DOHH2 (cell line): ENCODE data around the gene TLK2.

Experiments
- H3F3A ChIP-seq: fragments of 200-600 bp; sonication (generic), shearing (Covaris generic); 2 replicates; pipeline ENCODE4 v1.6.0; 2016; ENCODE audit warnings: antibody characterized with exemption, mild to moderate bottlenecking; ENCODE audit not compliant: control insufficient read depth, insufficient read depth
- H3K27ac ChIP-seq: fragments of 200-600 bp; sonication (generic); 2 replicates; pipeline ENCODE4 v1.5.1; 2014; ENCODE audit warnings: low read depth, mild to moderate bottlenecking, low read length, moderate library complexity
- H3K27me3 ChIP-seq: fragments of 200-600 bp; sonication (generic); 2 replicates; pipeline ENCODE4 v1.6.1; 2014; ENCODE audit warnings: mild to moderate bottlenecking, low read length, mixed read lengths; ENCODE audit not compliant: control insufficient read depth
- H3K36me3 ChIP-seq: fragments of 200-600 bp; sonication (generic); 2 replicates; pipeline ENCODE4 v1.6.1; 2014; ENCODE audit warnings: mild to moderate bottlenecking, low read length, moderate library complexity, mixed read lengths; ENCODE audit not compliant: control insufficient read depth
- H3K4me1 ChIP-seq: fragments of 200-600 bp; sonication (generic); 2 replicates; pipeline ENCODE4 v1.6.1; 2014; ENCODE audit warnings: mild to moderate bottlenecking, low read length, mixed read lengths; ENCODE audit not compliant: control insufficient read depth
- H3K4me2 ChIP-seq: fragments of 200-600 bp; sonication (generic); 2 replicates; pipeline ENCODE4 v1.6.0; 2014; ENCODE audit warnings: mild to moderate bottlenecking, low read length, moderate library complexity
- H3K4me3 ChIP-seq: fragments of 200-600 bp; sonication (generic); 2 replicates; pipeline ENCODE4 v1.5.1; 2014; ENCODE audit warnings: mild to moderate bottlenecking, low read length, mixed read lengths
- H3K79me2 ChIP-seq: fragments of 200-600 bp; sonication (generic); 2 replicates; pipeline ENCODE4 v1.6.1; 2014; ENCODE audit warnings: mild to moderate bottlenecking, low read length, mixed read lengths; ENCODE audit not compliant: control insufficient read depth
- H3K9me2 ChIP-seq: fragments of 200-600 bp; sonication (generic); replicated peaks from 2 replicates; pipeline ENCODE4 v1.6.1; 2014; ENCODE audit warnings: mild to moderate bottlenecking, low read length, mixed read lengths; ENCODE audit not compliant: control insufficient read depth
- H3K9me3 ChIP-seq: fragments of 200-600 bp; sonication (generic); 2 replicates; pipeline ENCODE4 v1.6.1; 2014; ENCODE audit warnings: antibody characterized with exemption, low read length, mixed read lengths; ENCODE audit not compliant: control insufficient read depth, insufficient read depth
- H4K20me1 ChIP-seq: fragments of 200-600 bp; sonication (generic); 2 replicates; pipeline ENCODE4 v1.6.0; 2014; ENCODE audit warnings: low read depth, mild to moderate bottlenecking, antibody characterized with exemption, low read length, moderate library complexity; ENCODE audit not compliant: control insufficient read depth, insufficient read depth
- CTCF ChIP-seq: fragments of 200-600 bp; sonication (generic); IDR thresholded peaks from one replicate; pipeline ENCODE4 v1.5.1; 2014; ENCODE audit warnings: antibody characterized with exemption, mild to moderate bottlenecking, low read depth, low read length; ENCODE audit not compliant: poor library complexity, severe bottlenecking
- EZH2phosphoT487 ChIP-seq: fragments of 200-600 bp; sonication (generic); IDR thresholded peaks from 2 replicates; pipeline ENCODE4 v1.6.1; 2017; ENCODE audit warnings: borderline replicate concordance, mild to moderate bottlenecking, antibody characterized with exemption, low read length, moderate library complexity, mixed read lengths

TLK2 gene

GRCh38 chr17:62562656-62563055, 84.0 kb downstream of the TLK2 start:
- no peak overlapping the region for H3K4me3 ChIP-seq
- no peak for TF ChIP-seq EZH2phosphoT487
- TF ChIP-seq CTCF: no peak
- H3F3A ChIP-seq: 0 out of 2 replicates have a peak, but pooled peaks cover 2% of the 10 kb centered on the region
- H3K27ac ChIP-seq: no peak overlapping the region
- no peaks in the 10 kb centered on the region for H3K9me3 ChIP-seq
- no peaks in the 10 kb centered on the region for H3K27me3 ChIP-seq
- no peaks in the 10 kb centered on the region for H3K9me2 ChIP-seq
- no peaks in the 10 kb centered on the region for H3K4me1 ChIP-seq
- no peaks in the 10 kb centered on the region for H4K20me1 ChIP-seq
- H3K79me2 ChIP-seq: no peaks in the 10 kb centered on the region
- peaks cover 53% of the 10 kb centered on the region for H3K36me3 ChIP-seq
- H3K4me2 ChIP-seq: no peak overlapping the region

- Histone ChIP-seq H3K27me3 (no peaks in the 10 kb centered on the region), H4K20me1 (no peaks in the 10 kb centered on the region), H3F3A (0 out of 2 replicates have a peak, but pooled peaks cover 2% of the 10 kb centered on the region), H3K27ac (no peak overlapping the region), H3K4me1 (no peaks in the 10 kb centered on the region), H3K9me2 (no peaks in the 10 kb centered on the region), H3K79me2 (no peaks in the 10 kb centered on the region), H3K36me3 (peaks cover 59% of the 10 kb centered on the region), H3K4me3 (no peak overlapping the region), H3K4me2 (no peak overlapping the region), H3K9me3 (no peaks in the 10 kb centered on the region)
- TF ChIP-seq CTCF (no peak), EZH2phosphoT487 (no peak)
Observed at GRCh38 chr17:62565817-62566216, 87.2 kb downstream of the TLK2 start.

GRCh38 chr17:62566996-62567578, 88.5 kb downstream of the TLK2 start:
- Histone ChIP-seq H3K27ac (no peak overlapping the region), H3K4me1 (no peaks in the 10 kb centered on the region), H3K4me2 (no peak overlapping the region), H3K9me3 (no peaks in the 10 kb centered on the region), H3K4me3 (no peak overlapping the region), H3K27me3 (no peaks in the 10 kb centered on the region), H3K36me3 (peaks cover 50% of the 10 kb centered on the region), H3K79me2 (no peaks in the 10 kb centered on the region), H3K9me2 (no peaks in the 10 kb centered on the region), H4K20me1 (no peaks in the 10 kb centered on the region), H3F3A (0 out of 2 replicates have a peak, but pooled peaks cover 2% of the 10 kb centered on the region)
- TF ChIP-seq EZH2phosphoT487 (no peak), CTCF (no peak)
